Stimulated activated CD8-positive, alpha-beta memory T cell treated with anti-CD3 and anti-CD28 coated beads, Interleukin-2, amount 100 ng/mL, for 1 hour (primary cell): ENCODE results near the gene NLK.
"Not testable (repeated sequence)": the region's sequence is repeated elsewhere in the genome, so short reads cannot be mapped to it uniquely, and the experiment has no call there.

ENCODE experiments used
- DNase-seq, 2 donors: peaks; one replicate each; pipeline ENCODE4 v3.0.0-alpha.2; 2020; ENCODE audit warnings: low read depth in 2 of 2

Gene NLK

DNA sequence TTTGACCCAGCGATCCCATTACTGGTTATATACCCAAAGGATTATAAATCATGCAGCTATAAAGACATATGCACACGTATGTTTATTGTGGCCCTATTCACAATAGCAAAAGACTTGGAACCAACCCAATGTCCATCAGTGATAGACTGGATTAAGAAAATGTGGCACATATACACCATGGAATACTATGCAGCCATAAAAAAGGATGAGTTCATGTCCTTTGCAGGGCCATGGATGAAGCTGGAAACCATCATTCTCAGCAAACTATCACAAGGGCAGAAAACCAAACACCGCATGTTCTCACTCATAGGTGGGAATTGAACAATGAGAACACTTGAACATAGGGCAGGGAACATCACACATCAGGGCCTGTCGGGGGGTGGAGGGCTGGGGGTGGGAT, 112.9 kb downstream of the NLK start:
- DNase-seq = not testable (repeated sequence)

GRCh38 chr17:28159004-28159403, 116.5 kb downstream of the NLK start:
- no peak for DNase-seq

- no peak for DNase-seq
These were observed 117.4 kb downstream of the NLK start for GRCh38 chr17:28159924-28160323.

GRCh38 chr17:28160610-28161009, 118.1 kb downstream of the NLK start:
- DNase-seq = no peak

GRCh38 chr17:28161311-28161710, 118.8 kb downstream of the NLK start:
- no peak for DNase-seq

- DNase-seq = no peak
These were observed 124.0 kb downstream of the NLK start for GRCh38 chr17:28166478-28166877.

GRCh38 chr17:28169621-28170349, 127.3 kb downstream of the NLK start:
- no peak for DNase-seq

DNA sequence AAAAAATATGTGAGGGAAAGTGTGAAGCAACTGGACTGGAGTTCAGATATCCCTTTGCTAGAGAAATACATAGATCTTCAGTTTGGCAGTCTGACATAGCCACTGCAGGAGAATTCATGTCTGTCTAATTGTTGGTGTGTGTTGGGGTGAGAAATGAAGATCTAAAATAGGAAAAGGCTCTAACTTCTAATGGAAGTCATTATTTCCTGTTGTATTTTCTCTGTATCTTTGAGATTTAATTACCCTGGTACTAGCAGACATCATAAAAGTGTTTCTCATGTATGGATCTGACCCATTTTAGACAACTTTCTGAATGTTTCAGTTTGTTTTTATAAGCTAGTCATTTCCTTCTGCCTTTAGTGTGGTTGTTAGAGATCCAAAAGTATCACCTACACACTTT, 128.3 kb downstream of the NLK start:
- DNase-seq = no peak

DNA sequence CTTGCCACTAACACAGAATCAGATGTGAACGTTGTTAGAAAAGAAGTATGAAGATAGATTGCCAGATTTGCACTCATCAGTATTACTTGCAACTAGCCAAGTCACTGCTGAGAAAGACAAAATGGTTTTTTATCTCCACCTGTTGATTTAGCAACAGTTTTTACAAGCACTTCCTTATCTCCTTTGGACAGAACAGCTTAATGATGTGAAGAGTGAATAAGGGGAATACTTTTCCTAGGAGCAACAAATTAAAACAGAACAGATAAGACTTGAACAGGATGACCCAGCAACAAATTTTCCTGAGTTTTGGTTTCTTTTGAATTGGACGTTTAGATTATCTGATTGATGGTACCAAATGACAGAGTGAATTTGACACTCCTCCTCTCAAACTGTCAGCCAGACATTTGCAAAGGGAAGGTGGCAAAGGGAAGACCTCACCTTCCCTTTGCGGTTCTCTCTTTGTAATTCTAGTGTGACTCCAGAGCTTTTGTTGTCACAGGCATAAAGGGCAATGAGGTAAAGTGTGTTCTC, 130.6 kb downstream of the NLK start:
- no peak for DNase-seq

DNA sequence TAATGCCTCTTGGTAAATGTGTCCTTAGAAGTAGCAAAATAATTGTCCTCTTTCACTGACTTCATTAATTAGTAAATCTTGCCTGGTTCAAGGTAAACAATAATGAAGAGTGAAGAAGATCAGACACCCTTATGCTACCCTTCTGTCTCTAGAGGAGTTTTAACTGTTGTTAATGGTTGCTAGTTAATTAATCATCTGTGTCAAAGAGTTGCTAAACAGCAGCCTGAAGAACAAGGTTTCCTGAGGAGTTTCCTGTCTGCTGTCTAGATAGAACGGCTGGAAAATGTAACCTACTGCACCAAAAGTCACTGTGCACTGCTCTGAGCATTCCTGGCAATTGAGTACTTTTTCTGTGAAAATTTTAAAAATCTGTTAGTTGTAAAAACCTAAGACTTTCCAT, 131.3 kb downstream of the NLK start:
- DNase-seq = no peak

DNA sequence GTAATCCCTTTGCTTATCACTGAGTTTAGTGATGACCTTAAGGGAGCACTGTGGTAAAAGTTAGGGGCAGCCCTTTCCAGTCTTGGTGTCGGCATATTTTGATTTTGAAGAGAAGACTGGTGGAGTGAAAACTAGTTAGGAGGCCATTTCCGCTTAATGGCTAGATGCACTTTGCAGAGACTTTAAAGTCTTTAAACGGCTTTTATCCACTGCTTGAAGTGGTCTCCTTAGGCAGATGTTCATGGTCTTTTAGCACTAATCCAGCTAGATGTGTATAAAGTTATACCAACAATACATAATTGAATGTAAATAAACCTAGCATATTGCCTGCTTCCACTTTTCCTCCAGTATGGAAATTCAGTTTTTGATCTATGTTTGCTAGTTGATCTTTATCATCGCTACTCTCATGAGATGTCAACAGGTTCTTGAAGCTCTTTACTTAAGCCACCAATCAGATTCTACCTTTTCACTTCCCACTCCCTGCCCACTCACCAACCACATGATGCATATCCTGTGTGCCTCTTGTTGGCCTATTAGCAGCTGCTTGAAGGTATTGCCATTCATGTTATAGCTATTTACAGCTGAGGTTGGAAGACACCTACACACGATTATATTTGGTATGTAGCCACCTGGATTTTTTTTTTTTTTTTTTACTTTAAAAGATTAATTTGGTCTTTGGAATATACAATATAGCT, 132.0 kb downstream of the NLK start:
- DNase-seq = no peak

GRCh38 chr17:28177351-28177750, 134.9 kb downstream of the NLK start:
- DNase-seq = no peak

GRCh38 chr17:28178800-28179199, 136.3 kb downstream of the NLK start:
- no peak for DNase-seq

DNA sequence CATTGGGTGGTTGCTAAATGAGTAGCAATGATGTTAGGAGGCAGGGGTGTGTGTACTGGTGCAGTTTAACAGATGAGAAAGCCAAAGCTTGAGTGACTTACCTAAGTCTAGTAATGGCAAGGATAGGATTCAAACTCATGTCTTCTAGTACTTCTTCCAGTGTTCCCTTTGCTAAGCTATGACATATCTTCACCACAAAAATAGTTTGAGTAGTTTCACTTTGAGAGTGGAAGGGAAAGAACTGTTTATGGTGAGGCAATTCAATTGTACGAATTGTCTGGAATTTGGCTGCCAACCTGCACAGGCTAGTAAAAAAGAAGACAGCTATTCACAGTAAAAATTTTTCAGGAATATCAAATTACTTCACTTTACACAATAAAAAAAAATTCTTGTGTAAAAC, 138.0 kb downstream of the NLK start:
- DNase-seq = no peak

DNA sequence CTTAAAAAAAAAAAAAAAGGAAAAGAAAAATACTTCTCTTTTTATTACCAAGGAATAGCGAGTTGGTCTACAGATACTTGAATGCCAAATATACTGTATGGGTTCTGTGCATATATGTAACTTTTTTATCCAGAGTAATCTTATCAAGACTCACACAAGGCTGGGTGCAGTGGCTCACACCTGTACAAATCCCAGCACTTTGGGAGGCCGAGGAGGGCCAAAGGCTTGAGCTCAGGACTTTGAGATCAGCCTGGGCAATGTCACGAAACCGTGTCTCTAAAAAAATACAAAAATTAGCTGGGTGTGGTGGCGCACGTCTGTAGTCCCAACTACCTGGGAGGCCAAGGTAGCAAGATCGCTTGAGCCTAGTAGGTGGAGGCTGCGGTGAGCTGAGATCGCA, 139.1 kb downstream of the NLK start:
- DNase-seq = no peak

- DNase-seq = no peak
These were observed 140.1 kb downstream of the NLK start for GRCh38 chr17:28182559-28182958.

- no peak for DNase-seq
These were observed 143.2 kb downstream of the NLK start for GRCh38 chr17:28185658-28186057.

DNA sequence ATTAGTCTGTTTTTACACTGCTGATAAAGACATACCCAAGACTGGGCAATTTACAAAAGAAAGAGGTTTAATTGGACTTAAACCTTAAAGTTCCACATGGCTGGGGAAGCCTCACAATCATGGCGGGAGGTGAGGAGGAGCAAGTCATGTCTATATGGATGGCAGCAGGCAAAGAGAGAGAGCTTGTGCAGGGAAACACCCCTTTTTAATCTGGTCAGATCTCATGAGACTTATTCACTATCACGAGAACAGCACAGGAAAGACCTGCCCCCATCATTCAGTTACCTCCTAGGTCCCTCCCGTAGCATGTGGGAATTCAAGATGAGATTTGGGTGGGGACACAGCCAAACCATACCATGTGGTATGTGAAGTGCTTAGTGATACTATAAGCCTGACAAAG, 144.0 kb downstream of the NLK start:
- DNase-seq = not testable (repeated sequence)

DNA sequence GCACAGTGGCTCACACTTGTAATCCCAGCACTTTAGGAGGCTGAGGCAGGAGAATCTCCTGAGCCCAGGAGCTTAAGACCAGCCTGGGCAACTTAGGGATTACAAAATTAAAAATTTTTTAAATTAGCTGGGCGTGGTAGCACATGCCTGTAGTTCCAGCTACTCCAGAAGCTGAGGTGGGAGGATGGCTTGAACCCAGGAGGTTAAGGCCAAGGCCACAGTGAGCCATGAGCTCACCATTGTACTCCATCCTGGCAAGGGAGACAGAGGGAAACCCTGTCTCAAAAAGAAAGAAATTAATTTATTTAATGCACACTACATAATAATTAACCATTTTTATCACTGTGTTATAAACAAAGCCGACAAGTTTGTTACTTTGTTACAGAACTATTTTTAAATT, 145.5 kb downstream of the NLK start:
- DNase-seq = no peak

DNA sequence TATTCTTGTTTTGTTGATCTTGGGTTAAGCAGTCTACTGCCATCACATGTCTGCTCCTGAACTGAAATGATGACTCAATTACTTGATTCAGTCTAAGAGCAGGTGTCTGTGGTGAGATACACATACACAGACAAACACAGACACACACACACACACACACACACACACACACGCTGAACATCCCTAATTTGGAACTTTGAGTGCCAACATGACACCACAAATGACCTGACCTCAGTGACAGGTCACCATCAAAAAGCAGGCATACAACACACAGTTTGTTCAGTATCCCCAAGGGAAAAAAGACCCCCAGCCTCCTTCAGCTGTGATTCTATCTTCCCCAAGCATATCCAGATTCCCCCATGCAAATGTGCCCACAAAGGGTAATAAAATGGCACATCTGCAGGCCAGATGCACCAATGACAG, 146.4 kb downstream of the NLK start:
- no peak for DNase-seq

DNA sequence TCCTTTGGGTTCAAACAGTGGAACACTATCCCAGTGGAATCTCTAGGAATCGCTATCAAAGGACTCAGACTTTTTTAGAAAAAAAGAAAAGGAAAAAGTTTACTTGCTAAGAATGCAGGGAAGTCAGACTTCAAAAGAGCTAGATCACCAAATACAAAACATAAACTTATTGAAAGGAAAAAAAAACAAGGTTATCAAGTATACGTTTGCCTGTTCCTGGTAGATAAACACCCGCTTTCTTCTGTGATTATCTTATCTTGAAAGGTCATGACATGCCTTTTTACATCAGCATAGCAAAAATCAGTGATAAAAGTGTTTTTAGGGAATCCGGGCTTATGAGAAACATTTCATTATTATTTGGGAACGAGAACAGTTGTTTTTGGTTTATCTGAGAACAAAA, 147.2 kb downstream of the NLK start:
- DNase-seq = no peak

- no peak for DNase-seq
These were observed 148.5 kb downstream of the NLK start for GRCh38 chr17:28191018-28191417.

DNA sequence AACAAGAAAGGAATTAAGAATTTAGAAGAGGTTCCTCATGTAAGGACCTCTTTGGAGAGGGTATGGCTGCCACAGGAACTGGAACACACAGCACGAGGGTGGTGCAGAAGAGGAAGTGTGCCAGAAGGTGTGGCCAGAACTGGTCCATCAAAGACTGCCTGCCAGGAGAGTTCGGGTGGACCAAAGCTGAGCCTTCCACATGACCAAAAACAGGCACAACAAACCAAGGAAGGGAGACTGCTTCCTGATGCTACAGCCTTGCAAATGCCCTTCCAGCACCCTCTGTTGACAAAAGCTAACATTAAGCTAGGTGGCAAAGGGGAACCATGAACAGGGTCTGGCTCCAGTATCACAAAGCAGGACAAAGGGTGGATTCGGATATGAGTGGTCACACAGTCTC, 150.8 kb downstream of the NLK start:
- DNase-seq = no peak
